GM12878 (cell line): Measurements from ENCODE around the gene RPL36. TPM values are rescaled to one million over a fixed set of nuclear protein-coding genes. Genes with fewer than 3 reads are reported as not detected.
A peak's percentile ranks its signal among the peaks of the same experiment; 100 is the strongest.

Experiments used
- ATAC-seq: fragments of 200-7000 bp; cut with Tn5 transposase; 3 replicates; pipeline ENCODE4 v1.9.1; 2020; ENCODE audit warnings: mild to moderate bottlenecking, moderate library complexity
- BruUV-seq: library from RNA; stranded (reverse); fragments of 400-500 nt; replicated peaks from 2 replicates; lab custom pipeline; 2021; lab: Mats Ljungman, UMichigan
- CTCF ChIA-PET: fragments of 300-600 bp; sonication (Branson Sonifier 250); formaldehyde crosslinking; extraction: SDS; loops from one replicate; lab custom pipeline; 2021; ENCODE audit warnings: inconsistent platforms; lab: Yijun Ruan, JAX
- POLR2A ChIA-PET: fragments of 350-600 bp; formaldehyde crosslinking; extraction: SDS; loops from one replicate; lab custom pipeline; 2021; ENCODE audit warnings: inconsistent platforms; lab: Charles Lee
- RAD21 ChIA-PET: fragments of 300-600 bp; sonication (Branson Sonifier 250); formaldehyde crosslinking; loops from one replicate; lab custom pipeline; 2023; ENCODE audit warnings: antibody characterized with exemption; ENCODE audit not compliant: unreplicated experiment; lab: Charles Lee
- SMC1A ChIA-PET: fragments of 300-600 bp; sonication (Branson Sonifier 250); formaldehyde crosslinking; loops from one replicate; lab custom pipeline; 2023; ENCODE audit not compliant: unreplicated experiment, uncharacterized antibody; lab: Charles Lee
- DNase-seq: peaks from one replicate; pipeline ENCODE4 v3.0.0-alpha.2; 2011; ENCODE audit warnings: low read depth, low spot score
- FAIRE-seq: peaks from 3 replicates; lab custom pipeline; 2011; peaks lifted over from hg19 to GRCh38; lab: Jason Lieb, UNC
- H2AFZ ChIP-seq: 2 replicates; pipeline ENCODE4 v1.6.0; 2011; ENCODE audit warnings: low read depth, low read length, control low read depth; ENCODE audit not compliant: control insufficient read depth
- H3K27ac ChIP-seq: 2 replicates; pipeline ENCODE4 v1.5.1; 2011; ENCODE audit warnings: control low read depth; ENCODE audit not compliant: control insufficient read depth, insufficient read depth
- H3K27me3 ChIP-seq, 2 experiments: replicated peaks in 1 of 2; 2 replicates each; pipeline versions ENCODE4 v1.6.0 to v1.6.1; 2011; ENCODE audit warnings: low read length in 1 of 2; ENCODE audit not compliant: control insufficient read depth in 2 of 2, insufficient read depth in 2 of 2
- H3K36me3 ChIP-seq, 2 experiments: 2 replicates each; pipeline ENCODE4 v1.5.1; 2011; ENCODE audit warnings: low read length in 1 of 2; ENCODE audit not compliant: control insufficient read depth in 2 of 2, insufficient read depth in 2 of 2
- H3K4me1 ChIP-seq: 2 replicates; pipeline ENCODE4 v1.6.1; 2011; ENCODE audit warnings: mild to moderate bottlenecking, low read length, moderate library complexity, mixed read lengths; ENCODE audit not compliant: control insufficient read depth, insufficient read depth
- H3K4me2 ChIP-seq: 2 replicates; pipeline ENCODE4 v1.6.0; 2011; ENCODE audit warnings: control low read depth; ENCODE audit not compliant: control insufficient read depth, insufficient read depth
- H3K4me3 ChIP-seq: fragments of 200-600 bp; sonication (generic); 2 replicates; pipeline ENCODE4 v1.5.1; 2016
- H3K79me2 ChIP-seq: 2 replicates; pipeline ENCODE4 v1.6.0; 2011; ENCODE audit warnings: low read length; ENCODE audit not compliant: control insufficient read depth, insufficient read depth
- H3K9ac ChIP-seq: 2 replicates; pipeline ENCODE4 v1.8.0; 2011; ENCODE audit warnings: low read length, control low read depth, mixed read lengths; ENCODE audit not compliant: control insufficient read depth, insufficient read depth
- H3K9me3 ChIP-seq: replicated peaks from 3 replicates; pipeline ENCODE4 v1.5.1; 2011; ENCODE audit warnings: mild to moderate bottlenecking, low read length; ENCODE audit not compliant: control insufficient read depth, insufficient read depth
- H4K20me1 ChIP-seq: 2 replicates; pipeline ENCODE4 v1.6.0; 2011; ENCODE audit not compliant: control insufficient read depth, insufficient read depth
- BRCA1 ChIP-seq: IDR thresholded peaks from 2 replicates; pipeline ENCODE4 v1.6.1; 2011; ENCODE audit warnings: low read depth, low read length, improper control_type of control experiment
- KLF5 ChIP-seq: fragments of 450-650 bp; IDR thresholded peaks from 2 replicates; pipeline ENCODE4 v1.6.1; 2014; ENCODE audit warnings: mild to moderate bottlenecking; ENCODE audit not compliant: partially characterized antibody
- POLR2A ChIP-seq: IDR thresholded peaks from 2 replicates; pipeline ENCODE4 v1.6.1; 2011; ENCODE audit warnings: low read depth, mild to moderate bottlenecking, low read length
- STAT3 ChIP-seq: IDR thresholded peaks from 2 replicates; pipeline ENCODE4 v1.6.1; 2011; ENCODE audit warnings: low read depth, low read length, improper control_type of control experiment
- USF2 ChIP-seq: IDR thresholded peaks from 2 replicates; pipeline ENCODE4 v1.6.1; 2011; ENCODE audit warnings: low read depth, low read length, improper control_type of control experiment, borderline replicate concordance
- WRNIP1 ChIP-seq: IDR thresholded peaks from 2 replicates; pipeline ENCODE4 v1.6.1; 2011; ENCODE audit warnings: low read depth, low read length, improper control_type of control experiment, borderline replicate concordance
- WGBS: methylation state at CpG from one replicate; pipeline ENCODE4 v1.1.6; 2016; ENCODE audit warnings: low lambda C conversion rate; ENCODE audit not compliant: insufficient replicate concordance, insufficient coverage; ENCODE audit errors: missing lambda C conversion rate; 5-methylcytosine and 5-hydroxymethylcytosine counted together
- in situ Hi-C: fragments of 300-500 bp; cut with MboI; formaldehyde crosslinking; loops from 9 replicates; pipeline ENCODE4 v1.14.3; 2018; ENCODE audit warnings: mixed read lengths
- intact Hi-C: fragments of 100-400 bp; cut with micrococcal nuclease; formaldehyde crosslinking; loops from one replicate; pipeline ENCODE4 v1.14.2; 2022; ENCODE audit not compliant: unreplicated experiment
- polyA plus RNA-seq, 11 experiments: library from polyadenylated mRNA; depleted of rRNA in 4 of 11; unstranded in 6 of 11; stranded (reverse) in 5 of 11; fragments of >200 nt; fragmentation: Nextera tagmentation in 4 of 11; fragmentation: Illumina TruSeq in 1 of 11; extraction: Ambion mirVana in 4 of 11; extraction: Trizol in 1 of 11; gene quantifications; 1 replicate in 1 of 11; 2 replicates in 10 of 11; pipeline versions ENCODE4 v1.2.1 to v1.2.3, GENCODE V29; 2011 to 2016; ENCODE audit warnings: inconsistent platforms in 2 of 11, missing spikeins in 2 of 11, low read depth in 1 of 11
- total RNA-seq, 4 experiments: library from RNA; depleted of rRNA in 3 of 4; stranded (reverse); fragments of >200 nt in 3 of 4; fragmentation: Illumina TruSeq in 1 of 4; extraction: Trizol in 1 of 4; gene quantifications; 2 replicates each; pipeline versions ENCODE4 v1.2.1 to v1.2.3, GENCODE V29; 2013 to 2021

The RPL36 gene
- total and polyA plus RNA-seq, 10 of the 15 experiments (the other 5 are each of a cell fraction or from before 2014, with no cell fraction given) = 374 to 4,942 (median 2,053) TPM

- ATAC-seq (no peak), DNase-seq (no peak), FAIRE-seq (no peak)
- H3K27ac ChIP-seq = no peak overlapping the region
- ChIA-PET RAD21 (no interaction called here), POLR2A (no interaction called here), SMC1A (no interaction called here)
- H3K4me3 ChIP-seq = no peak overlapping the region
- in situ Hi-C loops = no loop called here
- 91% methylated on average over 7 of the region's 7 CpGs for WGBS
- no peak overlapping the region for H2AFZ ChIP-seq
- no peaks in the 10 kb centered on the region for H3K9me3 ChIP-seq
- no peaks in the 10 kb centered on the region for H3K4me1 ChIP-seq
- no peak for TF ChIP-seq WRNIP1
- no peak for TF ChIP-seq KLF5
- TF ChIP-seq USF2 = no peak
- TF ChIP-seq STAT3 = no peak
- TF ChIP-seq, all 136 proteins: peak for 0
- no TSS peak for BruUV-seq
- Histone ChIP-seq H3K79me2 (no peaks in the 10 kb centered on the region), H3K9ac (no peak overlapping the region), H3K27me3 (no peaks in the 10 kb centered on the region), H3K36me3 (peaks cover 8 to 27% of the 10 kb centered on the region in 2 experiments; a peak in 3 of 4 replicates), H4K20me1 (no peaks in the 10 kb centered on the region), H3K4me2 (no peak overlapping the region)
- intact Hi-C loops = no loop called here
- CTCF ChIA-PET = no interaction called here
Observed at GRCh38 chr19:5671600-5671999, 18.5 kb upstream of the RPL36 start.

- TF ChIP-seq BRCA1 (no peak), POLR2A (peak; percentile 11; the same call in 1 of the 2 replicates)
- TF ChIP-seq, all 136 proteins: peak for 1
- Histone ChIP-seq H3K27me3 (no peaks in the 10 kb centered on the region), H2AFZ (no peak overlapping the region), H3K4me2 (no peak overlapping the region), H4K20me1 (no peaks in the 10 kb centered on the region), H3K27ac (no peak overlapping the region), H3K4me3 (no peak overlapping the region), H3K4me1 (no peaks in the 10 kb centered on the region), H3K36me3 (peaks cover 4 to 18% of the 10 kb centered on the region in 2 experiments; a peak in 3 of 4 replicates), H3K79me2 (no peaks in the 10 kb centered on the region), H3K9ac (no peak overlapping the region), H3K9me3 (no peaks in the 10 kb centered on the region)
- intact Hi-C loops = no loop called here
- FAIRE-seq (no peak), ATAC-seq (no peak), DNase-seq (no peak)
- BruUV-seq = no TSS peak
- in situ Hi-C loops = no loop called here
- WGBS = 94% methylated on average over 12 of the region's 13 CpGs
- CTCF ChIA-PET = no interaction called here
- POLR2A ChIA-PET = no interaction called here
- SMC1A ChIA-PET = no interaction called here
- RAD21 ChIA-PET = no interaction called here
Observed at GRCh38 chr19:5672708-5673459, 17.2 kb upstream of the RPL36 start.
